Hepatocyte (in vitro differentiated cells): Measurements from ENCODE around the gene FZD8.

ENCODE experiments used
- CTCF ChIP-seq: fragments of 200-600 bp; sonication (generic); IDR thresholded peaks from 2 replicates; pipeline ENCODE4 v1.5.1; 2016; ENCODE audit warnings: antibody characterized with exemption, mild to moderate bottlenecking; ENCODE audit not compliant: poor library complexity
- EZH2 ChIP-seq: fragments of 200-600 bp; sonication (generic); IDR thresholded peaks from 2 replicates; pipeline ENCODE4 v1.6.1; 2016; ENCODE audit warnings: antibody characterized with exemption, mild to moderate bottlenecking, borderline replicate concordance

GRCh38 chr10:35643151-35644049, 1.3 kb upstream of the FZD8 start:
- TF ChIP-seq CTCF: no peak
- TF ChIP-seq EZH2: no peak
